NCI-H146 (cell line): ENCODE results near the gene CRP.
"Not testable (repeated sequence)": the region's sequence is repeated elsewhere in the genome, so short reads cannot be mapped to it uniquely, and the experiment has no call there.

Source experiments
- DNase-seq: peaks from one replicate; lab custom pipeline; 2025; lab: John Stamatoyannopoulos, UW

CRP gene

GRCh38 chr1:159699653-159700052, 14.7 kb downstream of the CRP start:
- no peak for DNase-seq

GRCh38 chr1:159699246-159699645, 15.1 kb downstream of the CRP start:
- DNase-seq: no peak

- DNase-seq: no peak
These were observed 26.9 kb downstream of the CRP start for GRCh38 chr1:159687511-159687910.

- no peak for DNase-seq
These were observed 27.6 kb downstream of the CRP start for GRCh38 chr1:159686599-159687299.

GRCh38 chr1:159678939-159679338, 35.5 kb downstream of the CRP start:
- no peak for DNase-seq

- DNase-seq: no peak
These were observed 39.3 kb downstream of the CRP start for GRCh38 chr1:159675046-159675445.

- DNase-seq: not testable (repeated sequence)
These were observed 42.0 kb downstream of the CRP start for GRCh38 chr1:159672390-159672789.

GRCh38 chr1:159669338-159669737, 45.1 kb downstream of the CRP start:
- DNase-seq: no peak

- no peak for DNase-seq
These were observed 45.6 kb downstream of the CRP start for GRCh38 chr1:159668739-159669138.

- no peak for DNase-seq
These were observed 50.1 kb downstream of the CRP start for GRCh38 chr1:159664247-159664646.

- no peak for DNase-seq
These were observed 50.8 kb downstream of the CRP start for GRCh38 chr1:159663552-159663951.
